Fibroblast of peridontal ligament (primary cell): ENCODE results near the gene PODNL1.
"Not testable (repeated sequence)": the region's sequence is repeated elsewhere in the genome, so short reads cannot be mapped to it uniquely, and the experiment has no call there.

Experiments
- DNase-seq: peaks from one replicate; pipeline ENCODE4 v3.0.0-alpha.2; 2010; ENCODE audit errors: extremely low read depth

The PODNL1 gene

GRCh38 chr19:13938301-13939064 is at the start of gene PODNL1:
Gene PODNL1, minus strand, starts transcription at chr19:13938417. Its CDS starts 236 bp downstream, at chr19:13938181.
- DNase-seq, result peak; percentile 82

GRCh38 chr19:13987101-13987890 is 49.1 kb upstream of the PODNL1 start:
- no peak for DNase-seq

- DNase-seq, result peak; percentile 33
These were observed 48.2 kb upstream of the PODNL1 start for GRCh38 chr19:13986348-13986904.

- no peak for DNase-seq
These were observed 47.6 kb upstream of the PODNL1 start for GRCh38 chr19:13985771-13986347.

- no peak for DNase-seq
These were observed 46.9 kb upstream of the PODNL1 start for GRCh38 chr19:13984875-13985741.

GRCh38 chr19:13984186-13984585 is 46.0 kb upstream of the PODNL1 start:
- no peak for DNase-seq

GRCh38 chr19:13983213-13983889 is 45.1 kb upstream of the PODNL1 start:
- no peak for DNase-seq

GRCh38 chr19:13982773-13983172 is 44.6 kb upstream of the PODNL1 start:
- DNase-seq, result no peak

GRCh38 chr19:13981988-13982501 is 43.8 kb upstream of the PODNL1 start:
- no peak for DNase-seq

- no peak for DNase-seq
These were observed 43.2 kb upstream of the PODNL1 start for GRCh38 chr19:13981467-13981866.

GRCh38 chr19:13981021-13981420 is 42.8 kb upstream of the PODNL1 start:
- DNase-seq, result no peak

- DNase-seq, result no peak
These were observed 42.1 kb upstream of the PODNL1 start for GRCh38 chr19:13980340-13980739.

GRCh38 chr19:13979686-13980085 is 41.5 kb upstream of the PODNL1 start:
- DNase-seq, result no peak

GRCh38 chr19:13979244-13979615 is 41.0 kb upstream of the PODNL1 start:
- DNase-seq, result no peak

GRCh38 chr19:13978351-13979243 is 40.4 kb upstream of the PODNL1 start:
- no peak for DNase-seq

- DNase-seq, result no peak
These were observed 39.6 kb upstream of the PODNL1 start for GRCh38 chr19:13977803-13978202.

- DNase-seq, result no peak
These were observed 38.2 kb upstream of the PODNL1 start for GRCh38 chr19:13976446-13976845.

- no peak for DNase-seq
These were observed 37.7 kb upstream of the PODNL1 start for GRCh38 chr19:13975870-13976269.

GRCh38 chr19:13974073-13974472 is 35.9 kb upstream of the PODNL1 start:
- DNase-seq, result no peak

GRCh38 chr19:13973479-13973878 is 35.3 kb upstream of the PODNL1 start:
- not testable (repeated sequence) for DNase-seq
